KOPT-K1 (cell line): ENCODE data around the gene TTLL8.

Experiments used
- H3K27ac ChIP-seq: fragments of 200-600 bp; sonication (generic); 2 replicates; pipeline ENCODE4 v1.5.1; 2016; ENCODE audit warnings: antibody characterized with exemption, mild to moderate bottlenecking, low read depth, low read length; ENCODE audit not compliant: poor library complexity, severe bottlenecking
- H3K36me3 ChIP-seq: fragments of 200-600 bp; sonication (generic); 2 replicates; pipeline ENCODE4 v1.5.1; 2017; ENCODE audit warnings: antibody characterized with exemption, mild to moderate bottlenecking, low read length, moderate library complexity; ENCODE audit not compliant: insufficient read depth
- H3K9me3 ChIP-seq: fragments of 200-600 bp; sonication (generic); 2 replicates; pipeline ENCODE4 v1.5.1; 2017; ENCODE audit warnings: antibody characterized with exemption, low read length, mild to moderate bottlenecking; ENCODE audit not compliant: insufficient read depth, poor library complexity, severe bottlenecking

The TTLL8 gene

GRCh38 chr22:49999946-50000586 is 58.0 kb downstream of the TTLL8 start:
- Histone ChIP-seq H3K27ac (no peak overlapping the region), H3K36me3 (no peaks in the 10 kb centered on the region), H3K9me3 (no peaks in the 10 kb centered on the region)

- Histone ChIP-seq H3K27ac (no peak overlapping the region), H3K9me3 (no peaks in the 10 kb centered on the region), H3K36me3 (no peaks in the 10 kb centered on the region)
Observed at GRCh38 chr22:49999063-49999945, 58.8 kb downstream of the TTLL8 start.

GRCh38 chr22:49998718-49999062 is 59.4 kb downstream of the TTLL8 start:
- no peak overlapping the region for H3K27ac ChIP-seq
- H3K36me3 ChIP-seq: no peaks in the 10 kb centered on the region
- H3K9me3 ChIP-seq: no peaks in the 10 kb centered on the region

- Histone ChIP-seq H3K36me3 (no peaks in the 10 kb centered on the region), H3K27ac (no peak overlapping the region), H3K9me3 (no peaks in the 10 kb centered on the region)
Observed at GRCh38 chr22:49997932-49998717, 60.0 kb downstream of the TTLL8 start.

GRCh38 chr22:49997251-49997599 is 60.9 kb downstream of the TTLL8 start:
- no peaks in the 10 kb centered on the region for H3K36me3 ChIP-seq
- H3K27ac ChIP-seq: no peak overlapping the region
- no peaks in the 10 kb centered on the region for H3K9me3 ChIP-seq

- Histone ChIP-seq H3K27ac (no peak overlapping the region), H3K9me3 (no peaks in the 10 kb centered on the region)
Observed at GRCh38 chr22:49996518-49997250, 61.4 kb downstream of the TTLL8 start.

DNA sequence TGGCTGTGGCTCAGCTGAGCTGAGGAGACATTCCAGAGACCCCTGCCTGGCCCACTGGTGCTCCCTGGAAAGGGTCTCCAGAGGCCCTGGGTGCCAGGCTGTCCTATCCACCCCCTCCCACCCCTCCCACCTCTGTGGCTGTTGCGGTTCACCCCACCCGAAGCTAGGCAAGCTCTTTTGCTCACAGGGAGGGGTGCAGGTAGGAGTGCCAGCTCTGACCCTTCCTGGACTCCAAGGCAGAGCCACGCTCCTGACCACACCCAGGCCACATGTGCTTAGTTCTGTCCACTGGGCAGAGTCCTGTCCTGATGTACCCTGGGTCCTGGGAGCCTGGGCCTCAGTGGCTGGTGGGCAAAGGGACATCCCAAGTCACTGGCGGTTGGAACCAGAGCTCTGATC is 62.0 kb downstream of the TTLL8 start:
- no peaks in the 10 kb centered on the region for H3K36me3 ChIP-seq
- H3K9me3 ChIP-seq: peaks cover 3% of the 10 kb centered on the region
- H3K27ac ChIP-seq: no peak overlapping the region

More at GRCh38 chr22:49996518-49997250, 61.4 kb downstream of the TTLL8 start:
- H3K36me3 ChIP-seq: no peaks in the 10 kb centered on the region

DNA sequence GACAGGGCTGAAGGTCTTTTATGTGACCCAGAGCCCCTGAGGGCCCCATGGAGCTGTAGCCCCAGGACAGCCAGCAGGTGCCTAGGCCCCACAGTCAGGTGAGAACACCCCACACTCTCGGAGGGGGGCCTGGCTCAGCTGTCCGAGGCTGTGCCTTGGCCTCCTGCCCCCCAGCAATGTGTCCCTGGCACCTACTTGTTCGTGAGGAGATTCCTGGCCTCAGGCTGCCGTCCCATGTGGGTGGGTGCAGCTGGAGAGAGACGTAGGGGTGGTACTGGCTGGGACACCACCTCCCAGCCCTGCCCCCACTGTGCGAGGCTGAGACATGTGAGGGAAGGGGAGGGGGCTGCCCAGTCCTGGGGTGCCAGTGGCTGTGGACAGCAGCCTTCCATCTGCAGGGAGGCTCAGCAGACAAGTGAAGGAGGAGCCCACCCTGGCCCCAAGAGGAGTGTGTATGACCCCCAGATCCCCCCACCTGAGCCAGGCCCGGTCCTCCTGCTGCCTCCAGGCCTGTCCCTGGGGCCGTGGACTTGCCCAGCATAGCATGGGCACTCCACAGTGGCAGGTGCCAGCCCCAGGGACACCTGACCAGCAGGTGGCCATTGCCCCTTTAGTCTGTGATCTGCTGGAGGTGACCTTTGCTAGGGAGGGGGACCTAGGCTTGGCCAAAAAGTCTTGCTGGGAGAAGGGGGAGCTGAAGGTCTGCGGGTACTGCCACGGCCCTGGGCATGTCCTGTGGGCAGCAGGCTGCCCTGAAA is 62.6 kb downstream of the TTLL8 start:
- Histone ChIP-seq H3K9me3 (peaks cover 9% of the 10 kb centered on the region), H3K36me3 (no peaks in the 10 kb centered on the region), H3K27ac (no peak overlapping the region)

DNA sequence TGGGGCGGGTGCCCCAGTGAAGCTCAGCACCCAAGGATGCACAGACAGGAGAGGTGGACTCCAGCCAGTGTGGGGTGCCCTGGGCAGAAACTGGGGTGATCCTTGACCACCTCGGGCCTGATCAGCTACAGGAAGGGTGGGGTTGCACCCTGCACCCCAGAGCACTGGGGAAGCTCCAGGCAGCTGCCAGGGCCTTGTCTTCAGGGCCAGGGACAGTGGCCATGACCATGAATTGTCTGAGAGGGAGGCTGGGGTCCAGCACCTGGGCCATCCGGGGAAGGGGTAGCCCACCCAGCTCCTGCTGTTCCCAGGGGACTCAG is 63.1 kb downstream of the TTLL8 start:
- no peak overlapping the region for H3K27ac ChIP-seq
- peaks cover 15% of the 10 kb centered on the region for H3K9me3 ChIP-seq
- H3K36me3 ChIP-seq: no peaks in the 10 kb centered on the region

DNA sequence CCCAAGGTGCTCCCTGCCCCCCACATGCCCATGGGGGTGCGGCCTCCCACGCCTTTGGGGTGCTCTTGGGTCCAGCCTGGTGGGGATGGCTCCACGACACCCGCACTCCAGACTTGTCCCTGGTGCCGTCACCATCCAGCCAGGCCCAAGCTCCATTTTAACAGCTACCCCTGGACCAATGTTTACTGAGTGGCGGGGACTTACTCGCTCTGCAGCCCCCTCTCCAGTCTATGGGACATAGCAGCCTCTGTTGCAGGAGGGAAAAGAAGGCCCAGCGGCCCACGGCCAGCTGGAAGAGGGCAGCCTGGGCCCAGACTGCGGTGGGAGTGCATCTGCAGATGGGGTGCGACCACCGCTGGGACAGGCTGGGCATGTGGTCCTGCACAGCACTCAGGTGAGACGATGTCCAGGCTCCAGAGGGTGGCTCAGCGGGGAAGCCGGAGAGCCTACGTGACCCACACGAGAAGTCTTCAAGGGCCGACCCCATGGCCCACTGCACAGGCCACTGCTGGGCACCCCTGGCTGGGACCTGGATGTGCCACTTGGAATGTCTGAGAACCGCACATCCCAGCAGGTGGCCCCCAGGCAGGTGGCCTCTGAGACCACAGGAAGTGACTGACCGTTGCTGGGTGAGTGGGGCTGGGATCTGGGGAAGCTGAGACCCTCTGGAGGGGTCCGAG is 63.6 kb downstream of the TTLL8 start:
- Histone ChIP-seq H3K9me3 (peaks cover 15% of the 10 kb centered on the region), H3K36me3 (no peaks in the 10 kb centered on the region), H3K27ac (no peak overlapping the region)

- Histone ChIP-seq H3K9me3 (peaks cover 15% of the 10 kb centered on the region), H3K27ac (no peak overlapping the region), H3K36me3 (no peaks in the 10 kb centered on the region)
Observed at GRCh38 chr22:49993649-49994360, 64.3 kb downstream of the TTLL8 start.

DNA sequence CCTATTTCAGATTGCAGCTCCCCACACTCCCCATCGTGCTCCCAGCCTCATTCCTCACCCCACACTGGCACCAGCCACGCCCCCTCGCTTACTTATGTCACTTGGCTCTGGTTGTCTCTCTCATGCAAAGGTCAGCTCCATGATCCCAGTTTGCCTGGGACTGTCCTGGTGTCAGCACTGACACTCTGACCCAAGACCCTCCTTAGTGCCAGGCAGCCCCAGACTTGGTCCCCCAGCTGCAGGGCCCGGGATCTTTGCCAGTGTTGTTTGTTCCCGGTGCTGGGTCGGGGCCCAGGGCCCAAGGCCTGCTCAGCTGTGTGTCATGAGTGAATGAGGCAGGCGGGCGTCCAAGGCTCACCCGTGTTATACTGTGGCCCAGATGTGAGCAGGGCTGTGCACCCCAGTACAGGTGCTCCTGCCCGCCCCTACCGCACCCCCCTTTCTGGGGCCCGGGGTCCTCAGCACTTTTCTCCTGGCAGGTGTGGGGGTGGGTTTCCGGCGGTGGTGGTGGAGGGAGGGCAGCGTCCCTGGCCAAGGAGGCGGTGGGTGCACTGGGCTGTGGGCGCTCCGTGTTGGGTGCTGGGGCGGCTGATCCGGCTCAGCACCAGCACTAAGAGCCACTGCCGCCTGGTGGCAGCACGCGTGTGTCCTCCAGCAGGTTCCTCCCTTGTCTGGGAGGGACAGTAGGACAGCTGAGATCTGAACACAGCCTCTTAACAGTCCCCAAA is 65.0 kb downstream of the TTLL8 start:
- Histone ChIP-seq H3K27ac (no peak overlapping the region), H3K9me3 (peaks cover 18% of the 10 kb centered on the region), H3K36me3 (no peaks in the 10 kb centered on the region)

GRCh38 chr22:49991907-49992533 is 66.1 kb downstream of the TTLL8 start:
- H3K36me3 ChIP-seq: no peaks in the 10 kb centered on the region
- no peak overlapping the region for H3K27ac ChIP-seq
- H3K9me3 ChIP-seq: peaks cover 18% of the 10 kb centered on the region
